ENCODE measurements around the gene HIVEP3. TPM values are rescaled to one million over a fixed set of nuclear protein-coding genes. Genes with fewer than 3 reads are reported as not detected.
"Not testable (repeated sequence)": the region's sequence is repeated elsewhere in the genome, so short reads cannot be mapped to it uniquely, and the experiment has no call there.

HIVEP3 gene
- total RNA-seq, 1 experiment from 2014 or later = 1.1 TPM

- no peak for DNase-seq (ENCODE audit: low spot score)
Measured at GRCh38 chr1:41713141-41713540, 205.6 kb downstream of the HIVEP3 start.

GRCh38 chr1:41712695-41713094 is 206.0 kb downstream of the HIVEP3 start:
- no peak for DNase-seq (ENCODE audit: low spot score)

GRCh38 chr1:41712081-41712480 is 206.6 kb downstream of the HIVEP3 start:
- no peak for DNase-seq (ENCODE audit: low spot score)

GRCh38 chr1:41711581-41711980 is 207.1 kb downstream of the HIVEP3 start:
- no peak for DNase-seq (ENCODE audit: low spot score)

GRCh38 chr1:41710980-41711379 is 207.7 kb downstream of the HIVEP3 start:
- no peak for DNase-seq (ENCODE audit: low spot score)

- DNase-seq (ENCODE audit: low spot score) = no peak
Measured at GRCh38 chr1:41709873-41710272, 208.8 kb downstream of the HIVEP3 start.

GRCh38 chr1:41709331-41709730 is 209.4 kb downstream of the HIVEP3 start:
- DNase-seq (ENCODE audit: low spot score) = no peak

GRCh38 chr1:41708332-41708731 is 210.4 kb downstream of the HIVEP3 start:
- no peak for DNase-seq (ENCODE audit: low spot score)

- no peak for DNase-seq (ENCODE audit: low spot score)
Measured at GRCh38 chr1:41707793-41708192, 210.9 kb downstream of the HIVEP3 start.

GRCh38 chr1:41705798-41706197 is 212.9 kb downstream of the HIVEP3 start:
- no peak for DNase-seq (ENCODE audit: low spot score)

GRCh38 chr1:41704196-41704595 is 214.5 kb downstream of the HIVEP3 start:
- no peak for DNase-seq (ENCODE audit: low spot score)

GRCh38 chr1:41702771-41703170 is 216.0 kb downstream of the HIVEP3 start:
- no peak for DNase-seq (ENCODE audit: low spot score)

GRCh38 chr1:41700986-41701535 is 217.7 kb downstream of the HIVEP3 start:
- no peak for DNase-seq (ENCODE audit: low spot score)

GRCh38 chr1:41700581-41700980 is 218.1 kb downstream of the HIVEP3 start:
- no peak for DNase-seq (ENCODE audit: low spot score)

- DNase-seq (ENCODE audit: low spot score) = no peak
Measured at GRCh38 chr1:41699861-41700248, 218.9 kb downstream of the HIVEP3 start.

- no peak for DNase-seq (ENCODE audit: low spot score)
Measured at GRCh38 chr1:41698916-41699860, 219.5 kb downstream of the HIVEP3 start.

- DNase-seq (ENCODE audit: low spot score) = no peak
Measured at GRCh38 chr1:41696381-41696780, 222.3 kb downstream of the HIVEP3 start.

- DNase-seq (ENCODE audit: low spot score) = no peak
Measured at GRCh38 chr1:41695118-41695745, 223.5 kb downstream of the HIVEP3 start.

- DNase-seq (ENCODE audit: low spot score) = not testable (repeated sequence)
Measured at GRCh38 chr1:41691966-41692365, 226.8 kb downstream of the HIVEP3 start.

- DNase-seq (ENCODE audit: low spot score) = no peak
Measured at GRCh38 chr1:41691424-41691823, 227.3 kb downstream of the HIVEP3 start.

- DNase-seq (ENCODE audit: low spot score) = no peak
Measured at GRCh38 chr1:41690331-41690730, 228.4 kb downstream of the HIVEP3 start.

- DNase-seq (ENCODE audit: low spot score) = no peak
Measured at GRCh38 chr1:41689558-41689981, 229.2 kb downstream of the HIVEP3 start.

GRCh38 chr1:41689139-41689538 is 229.6 kb downstream of the HIVEP3 start:
- DNase-seq (ENCODE audit: low spot score) = no peak

All from HT-29 (cell line).